Cardiac fibroblast (primary cell): ENCODE data around the gene GNG12.

ENCODE experiments used
- DNase-seq, 2 donors: peaks; one replicate each; pipeline versions ENCODE4 v3.0.0 to v3.0.0-alpha.2; 2010; ENCODE audit warnings: low read depth in 2 of 2
- H3K4me3 ChIP-seq, 2 donors: replicated peaks in 1 of 2; 1 replicate in 1 of 2; 2 replicates in 1 of 2; pipeline ENCODE4 v1.5.1; 2011; ENCODE audit warnings: low read depth in 2 of 2, low read length in 2 of 2, mild to moderate bottlenecking in 2 of 2, moderate library complexity in 1 of 2
- TF ChIP-seq, protein P1 (sequence below): IDR thresholded peaks from one replicate; pipeline ENCODE4 v1.5.1; 2011; ENCODE audit warnings: low read depth, mild to moderate bottlenecking, low read length, inconsistent platforms

The GNG12 gene

DNA sequence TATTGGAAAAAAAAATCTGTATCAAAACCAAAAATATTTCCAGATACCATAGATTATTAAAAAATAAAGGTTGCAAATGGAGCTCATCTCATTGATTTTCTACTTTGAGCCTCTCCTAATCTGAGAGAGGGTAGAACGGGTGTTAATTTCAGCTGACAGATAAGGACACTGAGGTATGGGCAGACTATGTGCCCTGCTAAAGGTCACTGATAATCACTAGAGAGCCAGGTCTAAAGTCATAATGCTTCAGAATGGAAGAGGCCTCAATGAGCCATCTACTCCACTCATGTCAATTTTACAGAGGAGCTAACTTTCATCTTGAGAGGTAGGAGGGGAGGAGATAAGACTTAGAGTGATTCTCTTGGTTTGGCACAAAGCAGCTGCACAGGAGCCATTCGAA, 21.0 kb downstream of the GNG12 start:
- DNase-seq: no peak
- TF ChIP-seq, protein P1, sequence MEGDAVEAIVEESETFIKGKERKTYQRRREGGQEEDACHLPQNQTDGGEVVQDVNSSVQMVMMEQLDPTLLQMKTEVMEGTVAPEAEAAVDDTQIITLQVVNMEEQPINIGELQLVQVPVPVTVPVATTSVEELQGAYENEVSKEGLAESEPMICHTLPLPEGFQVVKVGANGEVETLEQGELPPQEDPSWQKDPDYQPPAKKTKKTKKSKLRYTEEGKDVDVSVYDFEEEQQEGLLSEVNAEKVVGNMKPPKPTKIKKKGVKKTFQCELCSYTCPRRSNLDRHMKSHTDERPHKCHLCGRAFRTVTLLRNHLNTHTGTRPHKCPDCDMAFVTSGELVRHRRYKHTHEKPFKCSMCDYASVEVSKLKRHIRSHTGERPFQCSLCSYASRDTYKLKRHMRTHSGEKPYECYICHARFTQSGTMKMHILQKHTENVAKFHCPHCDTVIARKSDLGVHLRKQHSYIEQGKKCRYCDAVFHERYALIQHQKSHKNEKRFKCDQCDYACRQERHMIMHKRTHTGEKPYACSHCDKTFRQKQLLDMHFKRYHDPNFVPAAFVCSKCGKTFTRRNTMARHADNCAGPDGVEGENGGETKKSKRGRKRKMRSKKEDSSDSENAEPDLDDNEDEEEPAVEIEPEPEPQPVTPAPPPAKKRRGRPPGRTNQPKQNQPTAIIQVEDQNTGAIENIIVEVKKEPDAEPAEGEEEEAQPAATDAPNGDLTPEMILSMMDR: no peak
- H3K4me3 ChIP-seq: no peak overlapping the region

DNA sequence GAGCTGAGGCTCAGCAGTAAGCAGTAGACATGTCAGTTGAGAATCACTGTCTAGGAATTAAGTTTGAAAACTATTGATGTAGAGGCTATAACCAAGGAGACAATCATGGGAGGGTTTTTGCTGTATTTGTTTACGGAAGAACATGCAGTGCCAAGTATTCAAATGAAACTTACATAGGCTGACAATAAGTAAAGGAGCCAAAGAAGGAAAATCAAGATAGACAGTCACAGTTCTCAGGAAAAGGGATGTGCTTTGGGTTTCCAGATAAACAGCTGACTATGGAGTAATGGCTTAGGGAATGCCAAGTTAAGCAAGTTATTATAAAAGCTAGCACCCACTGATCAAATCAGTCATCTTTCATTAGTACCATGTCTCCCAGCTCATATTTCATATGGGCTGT, 21.5 kb downstream of the GNG12 start:
- H3K4me3 ChIP-seq: no peak overlapping the region
- TF ChIP-seq, protein P1: no peak
- DNase-seq: peak in 1 of 2 donors; percentile 49

DNA sequence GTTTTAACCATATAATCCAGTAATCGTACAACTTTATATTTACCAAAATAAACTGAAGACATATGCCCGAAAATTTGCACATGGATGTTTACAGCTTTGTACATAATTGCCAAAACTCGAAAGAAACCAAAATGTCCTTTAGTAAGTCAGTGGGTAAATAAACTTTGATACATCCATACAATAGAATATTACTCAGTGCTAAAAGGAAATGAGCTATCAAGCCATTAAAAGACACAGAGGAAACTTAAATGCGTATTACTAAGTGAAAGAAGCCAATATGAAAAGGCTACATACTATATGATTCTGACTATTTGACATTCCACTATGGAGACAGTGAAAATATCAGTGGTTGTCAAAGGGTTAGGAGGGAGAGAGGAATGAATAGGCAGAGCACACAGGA, 23.4 kb downstream of the GNG12 start:
- no peak overlapping the region for H3K4me3 ChIP-seq
- DNase-seq: no peak
- TF ChIP-seq, protein P1: no peak

DNA sequence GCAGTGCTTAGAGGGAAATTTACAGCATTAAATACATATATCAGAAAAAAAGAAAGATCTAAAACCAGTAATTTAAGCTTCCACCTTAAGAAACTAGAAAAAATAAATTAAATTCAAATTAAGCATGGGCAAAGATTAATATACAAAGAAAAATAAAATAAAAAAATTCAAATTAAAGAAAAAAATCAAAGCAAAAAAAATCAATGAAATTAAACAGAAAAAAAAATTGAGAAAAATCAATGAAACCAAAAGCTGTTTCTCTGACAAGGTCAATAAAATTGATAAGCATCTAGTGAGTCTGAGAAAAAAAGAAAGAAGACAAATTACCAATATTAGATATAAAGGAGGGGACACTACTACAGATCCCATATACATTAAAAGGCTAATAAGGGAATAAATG, 26.0 kb downstream of the GNG12 start:
- TF ChIP-seq, protein P1: no peak
- no peak overlapping the region for H3K4me3 ChIP-seq
- DNase-seq: no peak

DNA sequence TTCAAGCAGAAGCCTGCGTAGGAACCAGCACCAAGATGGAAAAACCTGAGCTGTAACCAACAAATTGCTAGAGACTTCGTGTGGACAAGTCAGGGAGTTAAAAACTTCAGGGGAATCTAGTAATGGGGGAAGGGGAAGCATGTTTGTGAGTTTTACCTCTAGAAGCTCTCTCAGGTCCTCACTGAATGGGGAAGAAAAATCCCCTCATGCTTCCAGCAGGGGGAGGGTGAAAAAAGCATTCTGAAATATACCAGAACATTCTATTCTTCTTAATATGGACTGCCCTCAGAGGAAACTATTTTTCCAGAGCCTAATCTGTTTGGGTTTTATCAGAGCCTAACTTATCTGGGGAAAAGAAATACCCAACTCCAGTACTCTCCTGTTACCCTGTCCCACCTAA, 28.6 kb downstream of the GNG12 start:
- DNase-seq: no peak
- no peak overlapping the region for H3K4me3 ChIP-seq
- TF ChIP-seq, protein P1: no peak

DNA sequence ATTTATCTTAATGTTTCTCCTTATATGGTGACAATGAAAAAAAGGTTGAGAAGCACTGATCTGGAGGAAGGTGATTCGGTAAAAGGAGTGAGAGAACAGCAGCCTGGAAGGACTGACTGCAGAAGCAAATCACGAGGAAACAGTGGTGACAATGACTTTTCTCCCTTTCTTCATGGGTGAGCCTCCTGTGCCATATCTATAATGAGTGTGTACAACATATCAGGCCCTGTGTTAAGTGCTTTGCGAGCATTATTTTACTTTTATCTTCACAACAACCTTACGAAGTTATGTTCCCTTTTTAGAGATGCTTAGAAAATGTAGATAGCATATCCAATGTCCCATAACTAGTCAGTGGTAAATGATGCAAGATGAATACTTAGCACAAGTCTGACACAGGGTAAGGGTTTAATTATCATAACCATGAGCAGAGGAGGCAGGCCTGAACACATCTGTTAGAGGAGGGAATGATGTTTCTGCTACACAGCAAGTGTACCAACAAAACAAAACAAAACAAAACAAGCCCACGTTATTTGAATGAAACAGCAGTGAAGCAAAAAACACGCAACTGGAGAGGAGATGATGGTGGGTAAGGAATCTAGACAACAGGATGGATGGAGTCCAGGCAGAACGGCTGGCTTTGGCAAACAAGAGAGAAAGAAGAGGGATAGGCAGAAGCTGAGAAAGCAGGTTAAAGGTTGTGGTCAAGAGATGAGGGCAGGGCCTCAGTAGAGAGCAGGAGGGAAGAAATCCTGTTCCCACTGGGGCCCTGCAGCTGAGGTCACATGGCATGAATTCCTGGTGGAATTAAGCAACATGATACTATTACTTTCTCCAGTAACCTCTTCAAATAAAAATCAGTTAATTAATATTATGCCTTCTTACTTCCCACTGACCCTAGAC, 29.6 kb downstream of the GNG12 start:
- DNase-seq: peak; percentile 14 to 48
- H3K4me3 ChIP-seq: no peak overlapping the region
- TF ChIP-seq, protein P1: no peak
